NCI-H460 (cell line): ENCODE data around the gene RGS6. TPM values are rescaled to one million over a fixed set of nuclear protein-coding genes. Genes with fewer than 3 reads are reported as not detected.

Experiments
- DNase-seq: peaks from one replicate; pipeline ENCODE4 v3.0.0-alpha.2; 2016; ENCODE audit warnings: low read depth; ENCODE audit errors: extremely low read depth
- total RNA-seq: library from RNA; depleted of rRNA; stranded (reverse); fragments of >200 nt; shearing (Covaris generic); gene quantifications from 2 replicates; pipeline ENCODE4 v1.2.3, GENCODE V29; 2014

Gene RGS6
- total RNA-seq, 1 experiment from 2014 or later, result 0.02 TPM

DNA sequence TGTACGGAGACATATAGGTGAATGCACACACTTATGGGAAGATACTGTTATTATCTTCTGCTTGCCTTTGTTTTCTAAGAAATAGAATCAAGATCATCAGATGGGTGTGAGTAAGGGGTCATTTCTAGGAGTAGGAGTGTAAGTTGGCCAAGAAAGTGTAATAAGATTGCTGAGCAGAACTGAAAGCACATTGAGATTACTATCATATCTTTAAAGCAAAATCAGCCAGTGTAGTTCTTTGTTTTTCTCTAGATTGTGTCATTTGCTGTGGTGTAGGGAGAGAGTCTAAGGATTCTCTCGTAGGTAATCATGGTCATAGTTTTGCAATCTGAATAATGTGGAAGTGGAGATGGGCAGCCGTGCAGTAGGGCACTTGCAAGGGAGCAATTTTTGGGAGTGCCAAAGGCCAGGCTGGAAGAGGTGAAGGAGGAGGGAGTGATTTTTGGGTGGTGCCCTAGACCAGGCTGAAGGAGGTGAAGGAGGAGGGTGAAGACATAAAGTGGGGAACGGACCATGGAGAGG, 131.6 kb downstream of the RGS6 start:
- DNase-seq, result no peak

GRCh38 chr14:72064501-72064900, 132.3 kb downstream of the RGS6 start:
- no peak for DNase-seq

- no peak for DNase-seq
Measured at GRCh38 chr14:72070458-72070857, 138.2 kb downstream of the RGS6 start.

DNA sequence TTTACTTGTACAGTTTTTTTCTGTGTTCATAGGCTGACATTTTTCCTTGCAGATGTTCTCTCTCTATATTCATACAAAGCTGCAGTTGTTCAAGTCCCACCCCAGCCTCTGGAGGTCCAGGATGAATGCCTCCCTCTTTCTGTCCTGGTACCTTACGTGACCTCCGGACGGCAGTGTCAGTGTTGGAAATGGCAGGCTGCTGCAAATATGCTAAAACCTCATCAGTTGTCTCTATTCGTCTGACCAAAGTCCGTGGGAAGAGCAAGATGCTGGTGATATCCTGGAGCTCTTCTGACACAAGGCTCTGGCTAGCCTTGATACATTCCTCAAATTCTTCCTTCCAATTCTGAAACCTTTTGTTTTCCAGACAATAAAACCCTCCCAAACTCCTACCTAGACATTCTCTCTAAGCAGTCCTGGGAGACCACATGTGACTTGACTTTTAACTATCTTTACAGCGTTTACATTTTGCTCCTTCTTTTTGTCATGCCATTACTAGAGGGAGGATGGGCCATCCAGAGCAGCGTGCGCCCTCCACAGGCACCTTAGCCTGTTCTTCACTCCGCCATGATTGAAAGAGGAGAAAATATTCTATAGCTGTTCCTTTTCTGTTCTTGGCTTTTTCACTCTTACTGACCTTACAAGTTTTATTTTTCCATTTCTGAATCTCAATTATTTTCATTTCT, 143.6 kb downstream of the RGS6 start:
- no peak for DNase-seq

DNA sequence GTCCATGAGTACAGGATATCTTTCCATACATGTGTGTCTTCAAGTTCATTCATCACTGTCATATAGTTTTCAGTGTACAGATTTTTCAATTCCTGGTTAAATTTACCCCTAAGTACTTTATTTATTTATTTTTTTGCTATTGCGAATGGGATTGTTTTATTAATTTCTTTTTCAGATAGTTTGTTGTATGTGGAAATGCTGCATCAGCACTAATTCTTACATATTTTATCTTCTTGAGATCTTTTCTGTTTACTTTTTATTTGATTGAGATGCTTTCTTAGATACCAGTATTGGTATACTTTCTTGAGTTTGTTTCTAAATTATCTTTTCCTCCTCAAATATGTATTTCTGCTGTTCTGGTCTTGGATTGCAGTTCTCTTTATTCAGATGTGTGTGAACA, 148.9 kb downstream of the RGS6 start:
- DNase-seq, result no peak

GRCh38 chr14:72084935-72085334, 152.7 kb downstream of the RGS6 start:
- no peak for DNase-seq

GRCh38 chr14:72089625-72090024, 157.4 kb downstream of the RGS6 start:
- no peak for DNase-seq

GRCh38 chr14:72094844-72095582, 162.8 kb downstream of the RGS6 start:
- no peak for DNase-seq

DNA sequence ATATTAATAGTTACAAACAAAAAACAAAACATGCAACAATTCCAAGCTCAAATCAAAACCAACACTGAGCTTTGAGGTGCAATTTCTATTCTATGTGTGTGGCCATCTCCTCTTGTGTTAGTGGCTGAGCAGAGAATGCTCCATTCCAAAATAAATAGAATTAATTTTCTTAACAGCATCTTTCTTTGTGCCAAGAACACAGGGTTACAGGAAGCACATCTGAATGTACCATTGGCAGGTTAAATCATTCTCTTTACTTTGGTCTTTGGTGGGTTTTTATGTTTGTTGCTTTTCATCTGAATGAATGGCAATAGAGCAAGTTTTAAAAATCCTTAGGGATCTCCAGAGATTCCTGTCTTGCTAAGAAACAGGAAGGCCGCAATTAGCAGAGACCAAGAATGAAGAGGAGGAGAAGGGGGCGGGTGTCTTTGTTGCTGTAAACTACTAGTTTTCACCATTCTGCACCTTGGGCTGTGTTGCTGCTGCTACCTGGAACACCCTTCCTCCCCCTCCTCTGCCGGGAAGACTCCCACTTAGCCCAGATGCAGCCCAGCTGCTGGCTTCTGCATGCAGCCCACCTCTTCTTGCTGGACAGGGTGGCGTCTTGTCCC, 165.0 kb downstream of the RGS6 start:
- DNase-seq, result no peak

GRCh38 chr14:72098210-72098609, 166.0 kb downstream of the RGS6 start:
- DNase-seq, result no peak

GRCh38 chr14:72099566-72099965, 167.3 kb downstream of the RGS6 start:
- no peak for DNase-seq

DNA sequence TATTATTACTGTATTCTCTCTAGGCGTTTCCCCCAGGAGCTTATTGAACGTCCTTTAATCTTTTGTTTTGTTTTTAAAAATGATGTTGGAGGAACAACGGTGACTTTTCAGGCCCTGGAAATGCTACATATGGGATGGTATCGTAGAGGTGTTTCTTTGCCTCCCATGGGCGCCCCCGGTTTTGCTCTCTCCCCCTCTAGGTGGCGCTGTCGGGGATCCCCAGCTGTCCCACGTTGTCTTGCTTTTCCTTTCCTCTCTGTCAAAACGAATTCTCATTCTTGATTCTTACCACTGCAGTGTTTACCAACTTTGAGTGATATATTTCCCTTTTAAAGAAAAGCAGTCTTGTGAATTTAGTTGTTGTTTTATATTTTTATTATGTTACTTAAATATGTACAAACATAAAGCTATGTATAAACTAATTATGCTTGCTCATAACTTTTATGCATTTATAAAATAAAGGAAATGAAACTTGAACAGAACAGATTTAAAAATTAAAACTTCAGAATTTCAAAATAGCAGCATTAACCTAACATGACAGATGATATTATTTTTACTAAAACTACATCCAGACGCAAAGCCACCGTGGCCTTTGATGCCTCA, 171.9 kb downstream of the RGS6 start:
- DNase-seq, result peak; percentile 8

DNA sequence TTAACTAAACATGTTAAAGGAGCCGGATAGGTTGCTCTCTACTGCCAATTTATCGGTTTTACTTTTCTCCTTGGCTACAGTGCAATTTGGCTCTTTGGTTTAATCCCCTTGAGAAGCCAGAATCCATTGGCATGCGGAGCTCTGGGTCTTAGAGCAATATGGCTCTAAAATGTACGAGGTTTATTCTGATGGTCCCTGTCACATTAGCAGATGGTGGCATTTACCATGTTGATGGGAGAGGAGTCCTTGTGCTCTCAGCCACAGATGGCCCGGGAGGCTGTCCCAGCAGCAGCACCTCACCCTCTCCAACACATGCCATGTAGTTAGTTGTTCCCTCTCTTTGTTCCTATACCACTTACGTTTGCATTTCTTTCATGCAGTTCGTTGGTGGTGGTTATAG, 179.7 kb downstream of the RGS6 start:
- DNase-seq, result no peak

- DNase-seq, result no peak
Measured at GRCh38 chr14:72118841-72119240, 186.6 kb downstream of the RGS6 start.

- DNase-seq, result no peak
Measured at GRCh38 chr14:72120315-72120714, 188.1 kb downstream of the RGS6 start.

GRCh38 chr14:72123755-72124154, 191.5 kb downstream of the RGS6 start:
- DNase-seq, result no peak

GRCh38 chr14:72124171-72124570, 191.9 kb downstream of the RGS6 start:
- no peak for DNase-seq

GRCh38 chr14:72126091-72126490, 193.9 kb downstream of the RGS6 start:
- DNase-seq, result no peak

DNA sequence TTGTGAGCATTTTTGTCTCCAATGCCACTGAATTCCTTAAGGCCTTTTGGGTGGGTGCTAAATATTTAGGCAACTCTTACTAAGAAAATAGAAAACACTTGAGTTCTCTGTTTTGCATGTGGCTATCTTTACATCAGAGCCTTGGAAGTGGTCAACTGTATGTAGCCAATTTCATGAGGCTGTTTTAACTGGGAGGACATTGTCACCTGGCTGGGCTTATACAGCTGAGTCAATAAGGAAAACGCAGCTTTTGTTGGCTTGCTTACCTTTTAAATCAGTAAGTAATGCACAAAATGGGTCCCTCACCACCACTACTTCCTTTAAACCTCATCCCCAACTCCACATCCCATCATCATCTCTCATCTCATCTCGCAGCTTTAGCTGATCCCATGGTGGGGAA, 194.3 kb downstream of the RGS6 start:
- no peak for DNase-seq

DNA sequence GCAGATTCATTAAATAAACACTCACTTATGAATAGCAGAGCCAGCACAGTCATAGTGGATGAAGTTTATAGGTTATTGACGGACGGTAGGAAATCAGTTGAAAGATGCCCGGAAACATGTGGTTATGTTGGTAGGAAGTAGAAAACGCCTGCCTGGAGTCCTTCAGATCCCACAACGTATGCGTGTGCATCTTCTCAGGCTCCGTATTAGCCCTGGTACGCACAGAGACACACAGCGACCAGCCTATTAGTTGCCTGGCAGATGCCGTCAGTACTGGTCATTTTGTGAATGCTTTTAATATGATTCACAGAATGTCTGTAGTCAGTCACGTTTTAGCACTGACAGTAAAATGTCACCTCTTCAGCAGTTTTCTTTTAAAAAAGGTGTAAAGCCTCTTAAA, 196.4 kb downstream of the RGS6 start:
- DNase-seq, result no peak

- DNase-seq, result no peak
Measured at GRCh38 chr14:72129291-72129690, 197.1 kb downstream of the RGS6 start.
